ENCODE data around the gene SOBP. TPM values are rescaled to one million over a fixed set of nuclear protein-coding genes. Genes with fewer than 3 reads are reported as not detected.

SOBP gene
- total RNA-seq, 1 donor from 2014 or later, result 6.8 TPM

GRCh38 chr6:107706516-107707115, 216.7 kb downstream of the SOBP start:
- Histone ChIP-seq H3K4me1 (no peaks in the 10 kb centered on the region), H3K4me3 (no peak overlapping the region), H3K27me3 (no peaks in the 10 kb centered on the region), H3K36me3 (no peaks in the 10 kb centered on the region), H3K9me3 (no peaks in the 10 kb centered on the region), H3K27ac (no peak overlapping the region)
- intact Hi-C loops (cut with DNase I), result no loop called here
- TF ChIP-seq CTCF (IDR thresholded peaks at IDR 0.05), result no peak
- ATAC-seq, result no peak
- no peak for DNase-seq

GRCh38 chr6:107707346-107708275, 217.7 kb downstream of the SOBP start:
- intact Hi-C loops (cut with DNase I), result no loop called here

GRCh38 chr6:107708435-107708834, 218.5 kb downstream of the SOBP start:
- Histone ChIP-seq H3K4me1 (peaks cover 10% of the 10 kb centered on the region), H3K4me3 (no peak overlapping the region), H3K27ac (no peak overlapping the region), H3K9me3 (no peaks in the 10 kb centered on the region), H3K27me3 (no peaks in the 10 kb centered on the region), H3K36me3 (no peaks in the 10 kb centered on the region)
- ATAC-seq, result no peak
- intact Hi-C loops (cut with DNase I), result no loop called here
- DNase-seq, result no peak
- TF ChIP-seq CTCF (IDR thresholded peaks at IDR 0.05), result no peak

More at GRCh38 chr6:107707346-107708275, 217.7 kb downstream of the SOBP start:
- Histone ChIP-seq H3K9me3 (no peaks in the 10 kb centered on the region), H3K4me3 (no peak overlapping the region), H3K36me3 (no peaks in the 10 kb centered on the region), H3K4me1 (peaks cover 5% of the 10 kb centered on the region), H3K27ac (no peak overlapping the region), H3K27me3 (no peaks in the 10 kb centered on the region)
- ATAC-seq, result no peak
- TF ChIP-seq CTCF (IDR thresholded peaks at IDR 0.05), result no peak
- no peak for DNase-seq

- no peak for DNase-seq
- no peaks in the 10 kb centered on the region for H3K9me3 ChIP-seq
- no peak for ATAC-seq
- H3K27me3 ChIP-seq, result no peaks in the 10 kb centered on the region
- intact Hi-C loops (cut with DNase I), result no loop called here
- H3K4me3 ChIP-seq, result no peak overlapping the region
- H3K27ac ChIP-seq, result no peak overlapping the region
- H3K4me1 ChIP-seq, result peaks cover 12% of the 10 kb centered on the region
- TF ChIP-seq CTCF (IDR thresholded peaks at IDR 0.05), result no peak
- no peaks in the 10 kb centered on the region for H3K36me3 ChIP-seq
These were observed 219.4 kb downstream of the SOBP start for GRCh38 chr6:107709341-107709740.

Other genes starting within 250 kb of the SOBP start
- 16.2 TPM for gene PDSS2, start 30.6 kb upstream of the SOBP start, total RNA-seq